HCT116 (cell line): Measurements from ENCODE around the gene ELAPOR2. TPM values are rescaled to one million over a fixed set of nuclear protein-coding genes. Genes with fewer than 3 reads are reported as not detected.

Source experiments
- ATAC-seq: fragments of 200-7000 bp; cut with Tn5 transposase; 2 replicates; pipeline ENCODE4 v1.9.1; 2020; ENCODE audit warnings: mild to moderate bottlenecking, moderate library complexity
- BruUV-seq: library from RNA; stranded (reverse); fragments of 400-500 nt; replicated peaks from 2 replicates; lab custom pipeline; 2021; lab: Mats Ljungman, UMichigan
- CTCF ChIA-PET: fragments of 300-600 bp; sonication (Branson Sonifier 250); formaldehyde crosslinking; loops from one replicate; lab custom pipeline; 2021; ENCODE audit warnings: antibody characterized with exemption; lab: Charles Lee
- POLR2A ChIA-PET: fragments of 300-600, 350-600 bp; sonication (Branson Sonifier 250); formaldehyde crosslinking; loops from one replicate; lab custom pipeline; 2021; ENCODE audit warnings: antibody characterized with exemption; lab: Charles Lee
- RAD21 ChIA-PET, 2 experiments: fragments of 300-600 bp; sonication (Branson Sonifier 250); formaldehyde crosslinking; loops; one replicate each; lab custom pipeline; 2023; ENCODE audit warnings: low total read pairs in 2 of 2; ENCODE audit not compliant: uncharacterized antibody in 2 of 2, unreplicated experiment in 2 of 2, low non-redundant PET in 1 of 2; lab: Charles Lee
- DNase-seq: peaks from one replicate; pipeline ENCODE4 v3.0.0-alpha.2; 2010; ENCODE audit warnings: low read depth, low spot score
- H2AFZ ChIP-seq: fragments of 200-600 bp; shearing (Covaris generic), sonication (generic); 2 replicates; pipeline ENCODE4 v1.6.1; 2017; ENCODE audit warnings: low read depth, mixed run types, mixed read lengths, antibody characterized with exemption, low read length; ENCODE audit not compliant: poor library complexity, severe bottlenecking
- H3K27ac ChIP-seq: 2 replicates; pipeline ENCODE4 v1.5.1; 2012; ENCODE audit warnings: low read depth, low read length
- H3K27me3 ChIP-seq: fragments of 200-600 bp; sonication (generic); 2 replicates; pipeline ENCODE4 v1.6.1; 2016; ENCODE audit warnings: mixed run types, low read length, mixed read lengths; ENCODE audit not compliant: insufficient read depth
- H3K36me3 ChIP-seq, 2 experiments: fragments of 200-500 bp in 1 of 2; fragments of 200-600 bp in 1 of 2; sonication (Bioruptor generic) in 1 of 2; sonication (generic) in 1 of 2; 2 replicates each; pipeline versions ENCODE4 v1.5.1 to v1.6.1; 2014 to 2016; ENCODE audit warnings: low read length in 2 of 2, inconsistent platforms in 1 of 2, mixed read lengths in 1 of 2, mixed run types in 1 of 2; ENCODE audit not compliant: insufficient read depth in 2 of 2, control insufficient read depth in 1 of 2
- H3K4me1 ChIP-seq, 2 experiments: fragments of 200-600 bp in 1 of 2; sonication (generic) in 1 of 2; 2 replicates each; pipeline versions ENCODE4 v1.5.1 to v1.6.1; 2012 to 2017; ENCODE audit warnings: low read length in 2 of 2, inconsistent platforms in 1 of 2, mild to moderate bottlenecking in 1 of 2, mixed read lengths in 1 of 2, mixed run types in 1 of 2, moderate library complexity in 1 of 2; ENCODE audit not compliant: insufficient read depth in 2 of 2, control insufficient read depth in 1 of 2
- H3K4me2 ChIP-seq: fragments of 200-600 bp; sonication (generic); 2 replicates; pipeline ENCODE4 v1.6.1; 2017; ENCODE audit warnings: mixed run types, low read length, mixed read lengths
- H3K4me3 ChIP-seq, 2 experiments: fragments of 200-600 bp in 1 of 2; sonication (generic) in 1 of 2; replicated peaks in 1 of 2; 2 replicates each; pipeline ENCODE4 v1.5.1; 2011 to 2016; ENCODE audit warnings: low read length in 2 of 2, control low read depth in 1 of 2, low read depth in 1 of 2, mild to moderate bottlenecking in 1 of 2, mixed read lengths in 1 of 2, mixed run types in 1 of 2
- H3K79me2 ChIP-seq: fragments of 200-600 bp; sonication (generic); 2 replicates; pipeline ENCODE4 v1.6.1; 2017; ENCODE audit warnings: mild to moderate bottlenecking, mixed run types, low read length, moderate library complexity, mixed read lengths; ENCODE audit not compliant: insufficient read depth
- H3K9ac ChIP-seq: fragments of 200-600 bp; sonication (generic); 2 replicates; pipeline ENCODE4 v1.6.1; 2016; ENCODE audit warnings: low read length, mixed read lengths
- H3K9me2 ChIP-seq: fragments of 200-600 bp; sonication (generic), shearing (Covaris generic); 2 replicates; pipeline ENCODE4 v1.6.1; 2017; ENCODE audit warnings: mixed run types, mild to moderate bottlenecking, moderate library complexity; ENCODE audit not compliant: insufficient read depth
- H3K9me3 ChIP-seq, 2 experiments: fragments of 200-500 bp in 1 of 2; fragments of 200-600 bp in 1 of 2; sonication (Bioruptor generic) in 1 of 2; sonication (generic) in 1 of 2; 2 replicates each; pipeline ENCODE4 v1.6.1; 2014 to 2017; ENCODE audit warnings: low read length in 2 of 2, mixed read lengths in 2 of 2, inconsistent platforms in 1 of 2, low read depth in 1 of 2, mild to moderate bottlenecking in 1 of 2, mixed run types in 1 of 2, moderate library complexity in 1 of 2; ENCODE audit not compliant: control insufficient read depth in 1 of 2, insufficient read depth in 1 of 2
- H4K20me1 ChIP-seq: fragments of 200-600 bp; sonication (generic), shearing (Covaris generic); 2 replicates; pipeline ENCODE4 v1.6.1; 2017; ENCODE audit warnings: mixed run types, mild to moderate bottlenecking, moderate library complexity; ENCODE audit not compliant: insufficient read depth
- ATF3 ChIP-seq: IDR thresholded peaks from 2 replicates; pipeline ENCODE4 v1.6.1; 2012
- CEBPB ChIP-seq: IDR thresholded peaks from 2 replicates; pipeline ENCODE4 v1.6.1; 2012; ENCODE audit warnings: low read depth
- CTCF ChIP-seq, 3 experiments: fragments of 200-600 bp in 1 of 3; sonication (generic) in 1 of 3; IDR thresholded peaks in 2 of 3; conservative IDR thresholded peaks in 1 of 3; 2 replicates each; pipeline ENCODE4 v1.5.1; 2012 to 2017; ENCODE audit warnings: low read depth in 2 of 3, low read length in 2 of 3, antibody characterized with exemption in 1 of 3, borderline replicate concordance in 1 of 3, control low read depth in 1 of 3, mild to moderate bottlenecking in 1 of 3, mixed read lengths in 1 of 3, mixed run types in 1 of 3, moderate library complexity in 1 of 3; ENCODE audit not compliant: insufficient read depth in 1 of 3
- ELF1 ChIP-seq: IDR thresholded peaks from 2 replicates; pipeline ENCODE4 v1.6.1; 2012; ENCODE audit warnings: low read depth, borderline replicate concordance
- EZH2 ChIP-seq: fragments of 200-600 bp; sonication (generic); IDR thresholded peaks from 2 replicates; pipeline ENCODE4 v1.6.1; 2017; ENCODE audit warnings: antibody characterized with exemption, mixed run types
- FOSL1 ChIP-seq: IDR thresholded peaks from 2 replicates; pipeline ENCODE4 v1.6.1; 2012; ENCODE audit warnings: low read depth
- JUND ChIP-seq: IDR thresholded peaks from 2 replicates; pipeline ENCODE4 v1.6.1; 2012
- MAX ChIP-seq: IDR thresholded peaks from 2 replicates; pipeline ENCODE4 v1.6.1; 2012
- REST ChIP-seq: IDR thresholded peaks from 2 replicates; pipeline ENCODE4 v1.6.1; 2012; ENCODE audit warnings: low read depth
- SP1 ChIP-seq: IDR thresholded peaks from 2 replicates; pipeline ENCODE4 v1.6.1; 2012; ENCODE audit warnings: low read depth
- SRF ChIP-seq: IDR thresholded peaks from 2 replicates; pipeline ENCODE4 v1.6.1; 2012; ENCODE audit warnings: low read depth
- TCF7L2 ChIP-seq: IDR thresholded peaks from 2 replicates; pipeline ENCODE4 v1.7.0; 2011; ENCODE audit warnings: borderline replicate concordance, inconsistent platforms; ENCODE audit not compliant: insufficient read depth, insufficient read length; ENCODE audit errors: extremely low read depth
- YY1 ChIP-seq: IDR thresholded peaks from 2 replicates; pipeline ENCODE4 v1.6.1; 2011; ENCODE audit warnings: low read length, low read depth, moderate library complexity, mild to moderate bottlenecking; ENCODE audit not compliant: insufficient replicate concordance; ENCODE audit errors: extremely low read depth
- ZBTB33 ChIP-seq: IDR thresholded peaks from 2 replicates; pipeline ENCODE4 v1.6.1; 2011; ENCODE audit warnings: mild to moderate bottlenecking, low read length, moderate library complexity; ENCODE audit not compliant: insufficient replicate concordance; ENCODE audit errors: extremely low read depth
- ZNF274 ChIP-seq: fragments of 200-500 bp; sonication (Bioruptor generic); IDR thresholded peaks from 2 replicates; pipeline ENCODE4 v1.6.1; 2014; ENCODE audit warnings: mild to moderate bottlenecking, low read depth, low read length, inconsistent platforms
- intact Hi-C: fragments of 100-400 bp; cut with micrococcal nuclease; formaldehyde crosslinking; loops from 2 replicates; pipeline ENCODE4 v1.10.0; 2022
- total RNA-seq: library from RNA; stranded (reverse); gene quantifications from one replicate; pipeline ENCODE4 v1.2.1, GENCODE V29; 2021; ENCODE audit not compliant: unreplicated experiment

The ELAPOR2 gene
- total RNA-seq, 1 experiment from 2014 or later: 26.0 TPM

- TF ChIP-seq YY1 (no peak), CEBPB (no peak), FOSL1 (no peak), ZBTB33 (no peak), REST (no peak), SRF (no peak), SP1 (no peak), CTCF (IDR thresholded peaks at IDR 0.05 in 2 of 3, conservative IDR thresholded peaks at IDR 0.05 in 1 of 3; ENCODE audit: borderline replicate concordance in 1 of 3, insufficient read depth in 1 of 3, low read depth in 2 of 3, low read length in 2 of 3) (no peak), EZH2 (no peak), TCF7L2 (no peak), MAX (no peak), ELF1 (no peak), JUND (no peak), ATF3 (no peak), ZNF274 (no peak)
- Histone ChIP-seq H3K4me1 (no peaks in the 10 kb centered on the region), H3K9me3 (no peaks in the 10 kb centered on the region), H3K36me3 (no peaks in the 10 kb centered on the region), H3K9ac (no peak overlapping the region), H3K4me2 (no peak overlapping the region), H3K9me2 (no peaks in the 10 kb centered on the region), H3K27me3 (no peaks in the 10 kb centered on the region), H3K4me3 (no peak overlapping the region), H2AFZ (no peak overlapping the region), H3K79me2 (no peaks in the 10 kb centered on the region), H3K27ac (no peak overlapping the region), H4K20me1 (no peaks in the 10 kb centered on the region)
- ATAC-seq (no peak), DNase-seq (no peak)
- no TSS peak for BruUV-seq
- intact Hi-C loops: no loop called here
- CTCF ChIA-PET: no interaction called here
- RAD21 ChIA-PET: no interaction called here
- POLR2A ChIA-PET: no interaction called here
Observed at GRCh38 chr7:87046456-87046855, 13.0 kb downstream of the ELAPOR2 start.
